Eye (tissue), 1 donor: ENCODE data around the gene CSN1S1.

Source experiments
- DNase-seq: peaks from one replicate; pipeline ENCODE4 v3.0.0-alpha.2; 2015

Gene CSN1S1

GRCh38 chr4:69995526-69996016 is 64.7 kb downstream of the CSN1S1 start, which contains the start of gene STATH:
TSS of gene STATH (plus strand) at chr4:69995966. CDS start at chr4:69998438, 2,472 bp downstream.
- no peak for DNase-seq
